ENCODE results near the gene SERBP1.

SERBP1 gene

GRCh38 chr1:67382292-67382691, 47.9 kb downstream of the SERBP1 start:
- in situ Hi-C loops (cut with HindIII; ENCODE audit: low pct_ligation_motif_present, low pct_unique_long_range_greater_than_20kb, low sequenced_read_pairs): no loop called here
- DNase-seq: no peak

- in situ Hi-C loops (cut with HindIII; ENCODE audit: low pct_ligation_motif_present, low pct_unique_long_range_greater_than_20kb, low sequenced_read_pairs): no loop called here
- DNase-seq: no peak
Measured at GRCh38 chr1:67381154-67381553, 49.0 kb downstream of the SERBP1 start.

- in situ Hi-C loops (cut with HindIII; ENCODE audit: low pct_ligation_motif_present, low pct_unique_long_range_greater_than_20kb, low sequenced_read_pairs): no loop called here
- no peak for DNase-seq
Measured at GRCh38 chr1:67377253-67377652, 52.9 kb downstream of the SERBP1 start.

DNA sequence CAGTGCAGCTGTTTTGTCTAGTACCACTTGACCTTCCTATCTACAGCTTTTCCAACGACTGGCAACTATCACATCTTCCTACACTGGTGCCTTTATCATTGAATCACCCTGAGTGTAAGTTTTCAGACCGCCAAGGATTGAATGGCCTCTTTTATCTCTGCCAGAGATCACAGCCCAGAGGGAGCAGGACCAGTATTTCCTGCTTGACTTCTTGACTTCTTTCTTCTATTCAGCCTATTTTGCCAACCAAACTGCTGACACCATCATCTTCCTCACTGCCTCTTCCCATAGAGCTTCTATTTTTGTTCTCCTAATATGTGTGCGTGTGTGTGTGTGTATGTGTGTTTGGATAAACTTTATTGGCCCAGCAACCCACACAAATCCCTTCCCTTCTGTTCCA, 53.8 kb downstream of the SERBP1 start:
- in situ Hi-C loops (cut with HindIII; ENCODE audit: low pct_ligation_motif_present, low pct_unique_long_range_greater_than_20kb, low sequenced_read_pairs): no loop called here
- no peak for DNase-seq

DNA sequence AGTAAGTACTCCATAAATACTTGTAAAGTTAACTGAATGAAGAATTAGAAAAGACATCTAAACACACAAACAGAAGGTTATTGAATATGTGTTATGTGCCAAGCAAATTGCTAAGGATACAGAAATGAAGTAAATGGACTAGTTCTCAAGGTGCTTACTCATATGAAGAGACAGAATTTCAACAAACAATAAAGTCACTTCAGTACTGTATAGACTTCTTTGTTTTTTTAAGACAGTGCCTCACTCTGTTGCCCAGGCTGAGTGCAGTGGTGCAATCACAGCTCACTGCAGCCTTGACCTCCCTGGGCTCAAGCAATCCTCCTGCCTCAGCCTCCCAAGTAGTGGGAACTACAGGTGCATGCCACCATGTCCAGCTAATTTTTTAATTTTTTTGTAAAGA, 57.3 kb downstream of the SERBP1 start:
- in situ Hi-C loops (cut with HindIII; ENCODE audit: low pct_ligation_motif_present, low pct_unique_long_range_greater_than_20kb, low sequenced_read_pairs): no loop called here
- DNase-seq: no peak

DNA sequence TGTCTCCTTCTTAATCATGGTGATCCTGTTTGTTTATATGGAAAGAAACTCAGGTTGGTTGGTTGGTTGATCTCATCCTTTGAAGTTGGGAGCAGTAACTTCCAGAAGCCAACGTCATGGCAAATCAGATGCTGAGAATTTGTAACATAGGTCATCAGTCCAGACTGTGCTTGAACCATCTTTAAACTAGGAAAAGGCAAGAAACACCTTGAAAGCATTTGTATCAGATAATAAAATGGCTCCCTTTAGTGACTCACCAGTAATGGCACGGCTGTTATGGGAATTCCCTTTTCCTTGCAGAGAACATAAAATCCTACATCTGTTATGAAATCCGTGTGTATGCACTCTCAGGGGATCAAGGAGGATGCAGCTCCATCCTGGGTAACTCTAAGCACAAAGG, 58.1 kb downstream of the SERBP1 start:
- DNase-seq: no peak
- in situ Hi-C loops (cut with HindIII; ENCODE audit: low pct_ligation_motif_present, low pct_unique_long_range_greater_than_20kb, low sequenced_read_pairs): no loop called here

DNA sequence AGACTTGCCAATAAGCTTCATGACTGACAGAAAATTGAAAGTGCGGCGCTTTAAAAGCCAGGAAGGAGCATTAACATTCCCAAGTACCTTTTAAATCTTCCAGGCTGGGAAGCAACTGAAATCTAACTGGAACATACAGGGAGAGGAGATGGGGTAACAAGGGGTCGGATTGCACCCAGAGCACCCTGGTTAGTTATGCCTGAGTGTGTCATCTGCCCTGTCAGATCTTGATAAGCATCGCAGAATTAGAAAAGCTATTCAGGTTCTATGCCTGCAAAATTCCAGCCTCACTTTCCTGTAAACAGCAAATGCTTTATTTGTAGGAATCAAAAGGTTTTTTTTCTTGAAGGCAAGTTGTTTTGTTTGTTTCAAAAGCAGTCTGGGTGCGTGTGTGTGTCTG, 58.5 kb downstream of the SERBP1 start:
- DNase-seq: no peak
- in situ Hi-C loops (cut with HindIII; ENCODE audit: low pct_ligation_motif_present, low pct_unique_long_range_greater_than_20kb, low sequenced_read_pairs): no loop called here

- DNase-seq: no peak
- in situ Hi-C loops (cut with HindIII; ENCODE audit: low pct_ligation_motif_present, low pct_unique_long_range_greater_than_20kb, low sequenced_read_pairs): no loop called here
Measured at GRCh38 chr1:67371043-67371442, 59.2 kb downstream of the SERBP1 start.

DNA sequence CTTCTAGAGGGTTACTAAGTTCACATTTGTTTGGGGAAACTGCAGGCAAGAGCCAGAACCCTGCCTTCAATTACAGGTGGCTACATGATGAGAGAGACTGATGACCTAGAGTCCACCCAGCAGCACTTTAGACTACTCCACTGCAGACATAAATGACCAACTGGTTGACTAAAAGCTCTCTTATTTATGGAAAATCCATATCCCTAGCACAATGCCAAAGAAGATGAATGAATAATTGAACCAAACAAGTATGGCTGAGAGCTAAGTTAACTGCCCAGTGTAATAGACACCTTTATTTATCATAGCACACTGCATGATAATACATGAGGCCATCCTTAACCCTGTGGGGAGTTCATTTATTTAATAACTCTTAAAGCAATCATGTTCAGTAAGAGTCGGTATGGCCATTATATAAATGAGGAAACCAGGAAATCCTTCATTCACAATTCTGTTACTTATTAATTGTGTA, 62.1 kb downstream of the SERBP1 start:
- DNase-seq: no peak
- in situ Hi-C loops (cut with HindIII; ENCODE audit: low pct_ligation_motif_present, low pct_unique_long_range_greater_than_20kb, low sequenced_read_pairs): no loop called here

- in situ Hi-C loops (cut with HindIII; ENCODE audit: low pct_ligation_motif_present, low pct_unique_long_range_greater_than_20kb, low sequenced_read_pairs): no loop called here
- DNase-seq: no peak
Measured at GRCh38 chr1:67367370-67368045, 62.7 kb downstream of the SERBP1 start.

DNA sequence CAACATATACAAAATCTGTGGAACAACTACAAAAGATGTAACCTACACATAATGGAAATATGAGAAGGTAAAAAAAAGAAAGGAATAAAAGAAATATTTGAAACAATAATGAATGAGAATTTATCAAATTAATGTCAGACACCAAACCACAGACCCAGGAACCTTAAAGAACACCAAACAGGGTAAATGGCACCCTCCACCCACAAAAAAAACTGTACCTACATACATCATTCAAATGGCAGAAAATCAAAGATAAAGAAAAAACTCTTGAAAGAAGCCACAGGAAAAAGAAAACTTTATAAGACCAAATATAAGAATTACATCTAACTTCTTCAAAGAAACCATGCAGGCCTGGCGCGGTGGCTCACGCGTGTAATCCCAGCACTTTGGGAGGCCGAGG, 68.6 kb downstream of the SERBP1 start:
- in situ Hi-C loops (cut with HindIII; ENCODE audit: low pct_ligation_motif_present, low pct_unique_long_range_greater_than_20kb, low sequenced_read_pairs): no loop called here
- DNase-seq: no peak

- DNase-seq: no peak
- in situ Hi-C loops (cut with HindIII; ENCODE audit: low pct_ligation_motif_present, low pct_unique_long_range_greater_than_20kb, low sequenced_read_pairs): no loop called here
Measured at GRCh38 chr1:67359592-67359991, 70.6 kb downstream of the SERBP1 start.
